NCI-H1105 treated with DMSO at 0.1 percent for 48 hours (cell line): ENCODE measurements around the gene SLC2A11.
"Not testable (repeated sequence)": the region's sequence is repeated elsewhere in the genome, so short reads cannot be mapped to it uniquely, and the experiment has no call there.

Experiments used
- DNase-seq: peaks from one replicate; lab custom pipeline; 2025; lab: John Stamatoyannopoulos, UW

The SLC2A11 gene

DNA sequence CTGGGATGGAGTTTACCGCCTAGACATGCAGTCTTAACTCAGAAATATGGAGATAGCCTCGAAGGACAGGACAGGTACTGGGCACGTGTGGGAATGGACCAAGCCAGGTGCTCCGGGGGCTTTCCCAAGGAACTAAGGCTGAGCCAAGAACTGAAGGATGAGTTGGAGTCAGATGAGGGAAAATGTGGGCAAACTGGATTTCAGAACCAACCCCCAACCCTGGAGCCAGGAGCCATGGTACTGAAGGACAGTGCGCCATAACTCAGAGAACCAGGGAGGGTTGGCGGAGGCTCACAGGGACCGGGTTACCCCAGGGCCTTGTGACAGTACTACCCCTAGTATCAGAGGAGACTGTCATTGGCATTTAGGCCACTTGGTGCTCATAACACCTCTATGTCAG lies 34.1 kb downstream of the SLC2A11 start:
- no peak for DNase-seq

DNA sequence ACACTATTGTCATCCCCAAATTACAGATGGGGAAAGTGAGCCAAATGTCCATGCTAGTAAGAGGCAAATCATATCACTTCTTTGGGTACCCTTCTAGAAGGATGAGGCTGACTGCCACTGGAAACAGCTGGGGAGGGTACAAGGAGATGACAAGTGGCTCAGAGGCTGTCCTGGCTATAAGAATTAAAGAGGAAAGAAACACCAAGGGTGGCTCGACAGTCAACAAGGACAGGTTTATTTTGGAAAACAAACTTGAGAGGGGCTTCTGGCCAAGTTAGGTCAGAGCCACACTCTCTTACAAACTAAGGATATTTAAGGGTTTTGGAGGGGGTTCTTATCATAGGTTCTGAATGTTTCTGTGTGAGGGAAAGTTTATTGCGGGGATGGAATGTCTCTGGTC lies 34.5 kb downstream of the SLC2A11 start:
- DNase-seq, result no peak

DNA sequence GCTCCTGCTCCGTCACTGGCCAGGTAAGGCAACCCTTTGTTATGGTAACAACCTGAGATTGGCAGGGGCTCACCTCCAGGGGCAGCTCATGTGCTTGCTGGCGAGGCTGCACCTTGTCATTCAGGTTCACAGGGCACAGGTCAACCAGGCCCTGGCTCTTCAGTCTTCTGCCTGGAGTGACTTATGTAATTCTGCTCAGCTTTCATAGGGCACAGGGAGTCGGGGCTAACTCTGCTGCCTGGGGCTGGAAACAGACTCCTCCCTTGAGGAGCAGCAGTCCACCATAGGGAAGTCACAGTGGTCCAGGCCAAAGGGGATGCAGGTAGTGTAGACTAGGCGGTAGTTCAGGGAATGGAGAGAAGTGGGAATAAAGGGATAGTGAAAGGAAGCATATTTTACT lies 35.0 kb downstream of the SLC2A11 start:
- DNase-seq, result no peak

DNA sequence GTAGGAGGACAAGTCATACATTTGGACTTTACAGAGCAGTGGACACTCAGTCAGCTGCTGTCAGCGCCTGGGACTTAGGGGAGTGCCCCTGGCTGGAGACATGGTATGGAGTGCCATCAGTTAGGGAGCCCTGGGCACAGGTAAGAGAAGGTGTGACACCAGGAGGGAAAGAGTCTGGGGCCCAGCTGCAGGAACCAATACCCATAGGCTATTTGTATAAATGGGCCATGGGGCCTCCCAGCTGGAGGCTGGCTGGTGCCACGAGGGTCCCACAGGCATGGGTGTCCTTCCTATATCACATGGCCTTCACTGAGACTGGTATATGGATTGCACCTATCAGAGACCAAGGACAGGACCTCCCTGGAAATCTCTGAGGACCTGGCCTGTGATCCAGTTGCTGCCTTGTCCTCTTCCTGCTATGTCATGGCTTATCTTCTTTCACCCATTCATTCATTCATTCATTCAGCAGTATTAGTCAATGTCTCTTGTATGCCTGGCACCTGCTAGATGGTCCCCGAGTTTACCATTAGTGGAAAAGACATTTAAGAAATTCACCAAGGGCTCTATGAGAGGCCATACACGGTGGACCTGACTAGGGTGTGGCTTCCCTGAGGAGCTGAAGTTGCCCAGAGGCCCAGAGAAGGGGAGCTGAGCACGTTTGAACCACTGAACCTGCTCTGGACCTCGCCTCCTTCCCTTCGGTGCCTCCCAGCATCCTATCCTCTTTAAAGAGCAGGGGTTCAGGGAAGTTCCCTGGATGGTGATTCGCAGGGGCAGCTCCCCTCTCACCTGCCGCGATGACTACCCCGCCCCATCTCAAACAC lies 35.7 kb downstream of the SLC2A11 start:
- DNase-seq, result no peak

DNA sequence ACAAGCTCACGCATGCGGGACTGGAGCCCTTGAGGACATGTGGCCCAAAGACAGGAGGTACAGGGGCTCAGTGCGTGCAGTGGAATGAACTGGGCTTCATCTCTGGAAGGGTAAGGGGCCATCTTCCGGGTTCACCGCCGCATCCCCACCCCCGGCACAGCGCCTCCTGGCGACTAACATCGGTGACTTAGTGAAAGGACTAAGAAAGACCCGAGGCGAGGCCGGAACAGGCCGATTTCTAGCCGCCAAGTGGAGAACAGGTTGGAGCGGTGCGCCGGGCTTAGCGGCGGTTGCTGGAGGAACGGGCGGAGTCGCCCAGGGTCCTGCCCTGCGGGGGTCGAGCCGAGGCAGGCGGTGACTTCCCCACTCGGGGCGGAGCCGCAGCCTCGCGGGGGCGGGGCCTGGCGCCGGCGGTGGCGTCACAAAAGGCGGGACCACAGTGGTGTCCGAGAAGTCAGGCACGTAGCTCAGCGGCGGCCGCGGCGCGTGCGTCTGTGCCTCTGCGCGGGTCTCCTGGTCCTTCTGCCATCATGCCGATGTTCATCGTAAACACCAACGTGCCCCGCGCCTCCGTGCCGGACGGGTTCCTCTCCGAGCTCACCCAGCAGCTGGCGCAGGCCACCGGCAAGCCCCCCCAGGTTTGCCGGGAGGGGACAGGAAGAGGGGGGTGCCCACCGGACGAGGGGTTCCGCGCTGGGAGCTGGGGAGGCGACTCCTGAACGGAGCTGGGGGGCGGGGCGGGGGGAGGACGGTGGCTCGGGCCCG lies 36.5 kb downstream of the SLC2A11 start, which contains the start of gene MIF:
Gene MIF, plus strand, starts transcription at position 439 of the 765 bp plus-strand sequence. Its CDS starts 92 bp downstream, at position 531.
- peak; percentile 87 for DNase-seq

DNA sequence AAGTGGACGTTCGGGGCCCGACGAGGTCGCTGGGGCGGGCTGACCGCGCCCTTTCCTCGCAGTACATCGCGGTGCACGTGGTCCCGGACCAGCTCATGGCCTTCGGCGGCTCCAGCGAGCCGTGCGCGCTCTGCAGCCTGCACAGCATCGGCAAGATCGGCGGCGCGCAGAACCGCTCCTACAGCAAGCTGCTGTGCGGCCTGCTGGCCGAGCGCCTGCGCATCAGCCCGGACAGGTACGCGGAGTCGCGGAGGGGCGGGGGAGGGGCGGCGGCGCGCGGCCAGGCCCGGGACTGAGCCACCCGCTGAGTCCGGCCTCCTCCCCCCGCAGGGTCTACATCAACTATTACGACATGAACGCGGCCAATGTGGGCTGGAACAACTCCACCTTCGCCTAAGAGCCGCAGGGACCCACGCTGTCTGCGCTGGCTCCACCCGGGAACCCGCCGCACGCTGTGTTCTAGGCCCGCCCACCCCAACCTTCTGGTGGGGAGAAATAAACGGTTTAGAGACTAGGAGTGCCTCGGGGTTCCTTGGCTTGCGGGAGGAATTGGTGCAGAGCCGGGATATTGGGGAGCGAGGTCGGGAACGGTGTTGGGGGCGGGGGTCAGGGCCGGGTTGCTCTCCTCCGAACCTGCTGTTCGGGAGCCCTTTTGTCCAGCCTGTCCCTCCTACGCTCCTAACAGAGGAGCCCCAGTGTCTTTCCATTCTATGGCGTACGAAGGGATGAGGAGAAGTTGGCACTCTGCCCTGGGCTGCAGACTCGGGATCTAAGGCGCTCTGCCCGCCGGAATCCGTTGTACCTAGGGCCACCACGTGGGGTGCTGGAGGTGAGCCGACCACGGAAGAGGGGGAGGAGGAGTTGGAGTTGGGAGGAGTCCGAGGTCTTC lies 37.3 kb downstream of the SLC2A11 start:
- DNase-seq, result peak; percentile 59

DNA sequence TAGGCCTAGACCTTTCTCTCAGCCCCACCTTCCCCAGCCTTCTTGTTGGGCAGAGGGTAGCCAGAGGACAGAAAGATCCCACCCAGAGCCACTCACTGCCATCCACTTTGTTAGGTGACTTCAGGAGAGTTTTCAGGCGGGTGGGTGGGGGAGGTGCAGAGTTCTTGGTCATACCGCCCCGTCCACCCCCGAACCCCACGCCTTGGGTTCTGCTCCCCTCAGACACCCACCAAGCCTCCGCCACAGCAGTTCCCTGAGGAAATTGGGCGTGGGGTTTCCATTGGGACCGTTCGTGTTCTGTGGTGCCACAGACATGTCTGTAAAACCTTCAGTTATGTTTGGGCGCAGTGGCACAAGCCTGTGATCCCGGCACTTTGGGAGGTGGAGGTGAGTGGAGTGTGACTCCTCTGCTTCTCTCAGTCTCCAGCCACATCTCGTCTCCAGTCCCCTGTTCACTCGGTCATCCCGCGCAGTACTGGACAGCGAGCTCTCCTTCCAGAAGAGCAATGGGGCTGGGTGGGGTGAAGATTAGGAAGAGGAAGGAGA lies 38.0 kb downstream of the SLC2A11 start:
- DNase-seq, result no peak

DNA sequence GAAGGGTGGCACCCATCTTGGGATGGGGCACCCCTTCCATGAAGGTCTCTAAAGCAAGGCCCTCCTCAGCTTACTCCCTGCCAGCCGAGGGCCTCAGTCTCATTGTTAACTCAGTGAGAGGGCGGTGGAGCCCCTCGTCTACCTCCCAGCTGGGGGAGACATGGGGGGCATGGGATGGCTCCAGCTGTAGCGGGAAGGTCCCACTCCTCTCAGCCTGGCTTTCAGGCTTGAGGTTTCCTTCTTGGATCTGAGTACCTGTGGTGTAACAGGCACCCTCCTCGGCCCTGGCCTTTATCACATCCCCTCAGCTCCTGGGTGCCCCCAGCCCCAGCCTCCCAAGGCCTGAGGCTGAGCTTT lies 38.5 kb downstream of the SLC2A11 start:
- no peak for DNase-seq

DNA sequence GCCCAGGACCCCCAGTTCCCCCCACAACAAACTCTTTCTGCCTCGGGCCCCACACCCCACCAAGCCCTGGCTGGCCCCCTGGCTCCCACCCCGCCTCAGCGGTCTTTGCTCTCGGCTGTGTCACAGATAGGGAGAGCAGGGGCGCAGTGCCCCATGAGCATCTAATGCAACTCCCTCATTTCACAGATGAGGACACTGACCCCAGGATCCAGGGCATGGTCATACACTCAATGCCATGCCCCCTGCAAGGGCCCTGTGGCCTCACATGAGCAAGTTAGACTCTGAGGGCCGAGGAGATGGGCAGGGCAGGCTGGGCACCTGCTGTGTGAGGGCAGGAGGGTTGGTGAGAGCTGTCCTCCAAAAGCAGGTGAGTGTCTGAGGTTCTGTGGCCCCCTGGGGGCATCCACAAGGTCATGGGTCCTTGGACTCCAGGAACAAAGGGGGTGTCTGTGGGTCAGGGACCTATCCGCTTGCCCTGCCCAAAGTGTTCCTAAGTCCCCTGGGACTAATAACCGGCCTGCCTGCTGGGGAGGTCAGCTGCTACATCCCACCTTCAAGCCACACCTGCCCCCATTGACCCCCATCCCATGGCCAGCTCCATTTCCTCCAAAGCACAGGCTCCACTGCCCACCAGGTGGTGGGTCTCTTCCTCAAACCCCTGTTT lies 39.0 kb downstream of the SLC2A11 start:
- DNase-seq, result no peak

DNA sequence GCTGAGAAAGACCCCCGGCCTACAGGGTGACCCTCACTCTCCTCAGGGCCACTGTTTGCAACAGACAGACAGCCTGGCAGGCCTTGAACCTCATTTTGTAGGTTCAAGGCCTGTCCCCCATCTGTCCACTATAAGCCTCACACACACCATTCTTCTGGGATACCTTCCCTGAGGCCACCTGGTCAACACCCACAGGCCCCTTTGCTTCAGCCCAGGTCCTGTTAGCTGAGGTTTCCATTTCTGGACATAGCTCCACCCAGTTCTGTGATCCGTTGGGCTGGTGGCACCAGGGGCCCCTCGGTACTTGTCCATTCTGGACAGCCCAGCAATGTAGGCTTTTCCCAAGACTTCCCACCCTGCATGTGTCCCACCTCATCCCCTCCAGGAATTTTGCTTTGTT lies 39.6 kb downstream of the SLC2A11 start:
- DNase-seq, result no peak

DNA sequence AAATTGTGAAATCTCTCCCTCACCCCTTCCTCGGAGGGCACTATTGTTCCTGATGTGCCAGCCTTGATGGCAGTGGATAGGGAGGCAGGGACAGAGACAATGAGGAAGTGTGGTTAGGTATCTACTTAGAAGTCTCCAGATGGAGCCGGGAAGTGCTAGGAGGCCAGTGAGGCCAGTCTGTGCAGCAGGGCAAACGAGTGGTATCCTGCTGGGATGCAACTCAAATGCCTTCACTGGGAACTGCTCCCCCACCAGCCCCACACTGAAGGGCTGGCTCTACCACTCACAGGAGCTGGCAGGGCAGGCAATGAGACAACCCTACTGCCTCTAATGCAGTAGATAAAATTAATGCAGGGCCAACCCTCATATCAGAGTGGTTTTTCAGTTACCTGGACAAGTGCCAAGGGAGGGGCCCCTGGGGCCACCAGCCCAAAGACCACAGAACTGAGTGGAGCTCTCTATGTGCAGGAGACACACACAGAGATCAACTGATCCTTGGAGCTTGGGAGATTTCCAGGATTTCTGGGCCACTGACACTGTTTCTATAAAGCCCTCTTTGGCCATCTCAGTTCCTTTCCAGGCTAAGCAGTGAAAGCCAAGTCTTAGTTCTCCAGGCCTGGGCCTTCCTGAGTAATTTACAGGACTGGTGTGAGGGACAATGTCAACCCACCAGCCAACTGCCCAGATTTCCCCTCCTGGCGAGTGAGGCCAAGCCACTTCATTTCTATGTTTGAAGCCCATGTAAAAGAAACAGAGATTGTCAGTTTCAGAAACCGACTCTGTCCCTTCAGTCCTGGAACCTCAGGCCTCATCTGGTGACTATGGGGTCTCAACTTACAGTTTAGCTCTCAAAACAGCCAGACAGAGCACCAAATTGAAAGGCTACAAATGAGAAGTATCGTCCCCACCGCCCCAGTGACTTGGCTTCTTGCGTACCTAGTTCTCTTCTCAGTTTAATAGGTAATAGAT lies 40.6 kb downstream of the SLC2A11 start:
- no peak for DNase-seq

DNA sequence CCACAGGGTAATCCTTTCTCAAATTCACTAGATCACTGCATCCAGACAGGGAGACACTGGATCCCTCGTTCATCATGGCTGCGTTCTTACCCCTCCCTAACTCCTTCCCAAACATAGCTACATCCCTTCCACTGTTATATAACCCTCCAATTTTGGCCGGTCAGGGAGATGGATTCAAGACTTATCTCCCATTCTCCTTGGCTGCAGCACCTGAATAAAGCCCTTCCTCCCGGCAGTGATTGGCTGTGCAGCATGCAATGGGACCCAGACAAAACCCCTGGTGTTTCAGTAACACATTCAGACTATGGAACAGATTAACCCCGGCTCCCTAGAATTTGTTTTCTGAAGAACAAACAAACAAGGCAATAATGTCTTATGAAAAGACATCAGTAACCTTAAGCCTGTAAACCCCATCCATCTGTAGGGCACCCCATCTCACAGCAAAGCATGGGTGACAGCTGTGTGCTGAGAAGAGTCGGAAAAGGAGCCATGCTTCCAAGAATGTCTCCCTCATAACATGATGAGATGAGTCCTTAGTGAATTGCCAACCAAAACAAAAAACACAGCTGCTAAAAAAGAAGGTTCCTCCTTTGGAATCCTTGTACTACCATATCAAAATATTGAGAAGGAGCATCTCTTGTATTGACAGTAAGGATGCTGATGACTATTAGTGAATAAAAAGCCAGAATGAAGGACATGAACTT lies 41.5 kb downstream of the SLC2A11 start:
- DNase-seq, result no peak

DNA sequence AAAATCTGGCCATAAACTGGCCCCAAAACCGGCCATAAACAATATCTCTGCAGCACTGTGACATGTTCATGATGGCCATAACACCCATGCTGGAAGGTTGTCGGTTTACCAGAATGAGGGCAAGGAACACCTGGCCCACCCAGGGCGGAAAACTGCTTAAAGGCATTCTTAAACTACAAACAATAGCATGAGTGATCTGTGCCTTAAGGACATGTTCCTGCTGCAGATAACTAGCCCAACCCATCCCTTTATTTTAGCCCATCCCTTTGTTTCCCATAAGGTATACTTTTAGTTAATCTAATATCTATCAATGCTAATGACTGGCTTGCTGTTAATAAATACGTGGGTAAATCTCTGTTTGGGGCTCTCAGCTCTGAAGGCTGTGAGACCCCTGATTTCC lies 42.6 kb downstream of the SLC2A11 start:
- DNase-seq, result not testable (repeated sequence)

DNA sequence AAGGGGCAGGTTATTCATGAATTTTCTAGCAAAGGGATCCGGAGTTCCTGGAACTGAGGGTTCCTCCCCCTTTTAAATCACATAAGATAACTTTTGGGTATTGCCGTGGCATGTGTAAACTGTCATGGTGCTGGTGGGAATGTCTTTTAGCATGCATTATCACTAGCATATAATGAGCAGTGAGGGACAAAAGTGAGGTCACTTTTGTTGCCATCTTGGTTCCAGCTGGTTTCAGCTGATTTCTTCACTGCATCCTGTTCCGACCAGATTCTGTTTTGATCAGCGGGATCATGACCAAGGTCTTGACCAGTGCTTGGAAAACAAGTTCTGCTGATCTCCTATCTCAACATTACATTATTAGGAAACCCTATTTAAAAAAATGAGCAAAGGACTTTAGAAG lies 43.9 kb downstream of the SLC2A11 start:
- DNase-seq, result no peak

DNA sequence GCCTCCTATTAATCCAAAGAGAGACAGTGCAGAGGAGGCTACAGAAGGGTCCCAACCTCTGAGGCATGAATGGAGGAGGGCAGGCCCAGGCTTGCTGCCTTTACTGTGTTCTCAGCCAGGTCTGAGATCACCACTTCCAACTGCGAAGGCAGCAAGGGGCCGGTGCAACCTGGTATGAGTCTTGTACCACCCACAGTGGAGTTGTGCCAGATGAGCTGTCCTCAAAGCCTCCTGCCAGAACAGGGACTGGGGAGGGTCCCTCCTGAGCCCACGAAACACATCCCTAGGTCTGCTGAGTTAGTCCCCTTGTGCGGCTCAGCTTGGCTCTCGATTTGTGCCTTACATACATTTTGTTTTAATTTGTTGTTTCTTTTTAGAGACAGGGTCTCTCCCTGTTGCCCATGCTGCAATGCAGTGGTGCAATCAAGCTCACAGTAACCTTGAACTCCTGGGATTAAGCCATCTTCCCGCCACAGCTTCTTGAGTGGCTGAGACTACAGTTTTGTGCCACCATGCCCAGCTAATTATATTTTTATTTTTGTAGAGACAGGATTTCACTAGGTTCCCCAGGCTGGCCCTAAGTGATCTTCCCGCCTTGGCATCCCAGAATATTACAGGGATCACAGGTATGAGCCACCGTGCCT lies 45.8 kb downstream of the SLC2A11 start:
- peak; percentile 9 for DNase-seq

DNA sequence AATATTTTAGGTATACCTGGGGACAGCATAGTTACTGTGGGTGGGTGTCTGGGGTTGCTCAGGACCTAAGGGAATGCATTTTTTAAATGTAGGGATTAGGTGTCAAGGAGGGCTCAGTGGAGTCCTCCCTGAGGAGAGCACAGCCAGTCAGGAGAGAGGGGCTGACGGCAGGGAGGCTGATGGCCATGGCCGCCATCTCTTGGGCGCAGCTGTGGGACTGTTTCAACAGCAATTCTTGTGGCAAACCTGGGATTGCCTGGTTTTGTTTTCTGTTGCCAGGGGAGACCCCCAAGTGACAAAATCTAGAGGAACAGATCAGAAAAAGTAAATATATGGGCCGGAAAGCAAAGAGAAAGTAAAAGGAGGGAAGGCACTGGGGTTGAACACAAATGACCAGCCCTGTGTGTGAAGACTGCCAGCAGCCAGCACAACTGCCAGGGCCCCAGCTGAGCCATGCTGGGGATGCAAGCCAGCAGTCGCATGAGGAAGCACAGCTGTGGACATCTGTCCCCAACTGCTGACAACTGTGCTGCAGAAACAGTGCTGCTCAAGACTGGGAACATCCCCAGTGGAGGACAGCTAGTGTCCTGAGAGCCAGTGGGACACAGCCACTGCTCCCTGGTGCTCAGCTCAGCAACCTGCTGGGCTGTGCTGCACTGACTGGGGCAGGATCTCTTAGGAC lies 47.0 kb downstream of the SLC2A11 start:
- no peak for DNase-seq

DNA sequence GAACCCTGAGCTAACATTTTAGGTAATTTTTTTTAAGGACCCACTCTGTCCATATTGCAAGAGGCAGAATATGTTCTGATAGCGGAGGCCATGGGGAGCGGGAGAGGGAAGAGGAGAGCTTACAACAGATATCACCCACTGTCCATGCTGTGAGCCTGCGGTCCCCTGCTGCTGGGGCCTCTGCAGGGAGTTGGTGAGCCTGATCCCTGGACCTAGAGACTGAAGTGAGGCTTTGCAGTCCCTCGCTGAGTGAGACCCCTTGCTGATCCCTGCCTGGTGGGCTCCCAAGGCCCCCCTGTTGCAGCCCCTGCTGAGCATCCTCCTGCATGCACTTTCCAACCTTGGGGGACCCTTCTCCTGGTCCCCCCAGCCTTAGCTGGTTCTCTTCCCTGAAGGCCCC lies 49.0 kb downstream of the SLC2A11 start:
- DNase-seq, result no peak

DNA sequence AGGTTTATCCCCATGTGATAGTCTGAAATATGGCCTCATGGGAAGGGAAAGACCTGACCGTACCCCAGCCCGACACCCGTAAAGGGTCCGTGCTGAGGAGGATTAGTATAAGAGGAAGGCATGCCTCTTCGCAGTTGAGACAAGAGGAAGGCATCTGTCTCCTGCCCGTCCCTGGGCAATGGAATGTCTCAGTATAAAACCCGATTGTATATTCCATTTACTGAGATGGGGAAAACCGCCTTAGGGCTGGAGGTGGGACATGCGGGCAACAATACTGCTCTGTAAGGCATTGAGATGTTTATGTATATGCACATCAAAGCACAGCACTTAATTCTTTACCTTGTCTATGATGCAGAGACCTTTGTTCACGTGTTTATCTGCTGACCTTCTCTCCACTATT lies 49.7 kb downstream of the SLC2A11 start:
- DNase-seq, result not testable (repeated sequence)
